Activated B cell treated with CpG ODN at 0.5 μM for 24 hours (primary cell): ENCODE data around the gene SHD. TPM values are rescaled to one million over a fixed set of nuclear protein-coding genes. Genes with fewer than 3 reads are reported as not detected.
"Not testable (repeated sequence)": the region's sequence is repeated elsewhere in the genome, so short reads cannot be mapped to it uniquely, and the experiment has no call there.

Experiments
- ATAC-seq: fragments of 200-7000 bp; cut with Tn5 transposase; one replicate; pipeline ENCODE4 v1.10.0; 2021; ENCODE audit warnings: low read depth, mild to moderate bottlenecking, moderate library complexity
- CTCF ChIA-PET: fragments of 350-600 bp; sonication (Branson Sonifier 250); formaldehyde crosslinking; loops from one replicate; lab custom pipeline; 2021; ENCODE audit warnings: antibody characterized with exemption; lab: Charles Lee
- POLR2A ChIA-PET: fragments of 350-600 bp; sonication (Branson Sonifier 250); formaldehyde crosslinking; loops from one replicate; lab custom pipeline; 2021; ENCODE audit warnings: antibody characterized with exemption; lab: Charles Lee
- DNase-seq: peaks from one replicate; pipeline ENCODE4 v3.0.0; 2022
- H3K27ac Mint-ChIP-seq: one replicate; pipeline ENCODE4 v1.8.0; 2020; ENCODE audit warnings: mixed read lengths
- H3K27me3 Mint-ChIP-seq: one replicate; pipeline ENCODE4 v1.8.0; 2021; ENCODE audit warnings: mixed read lengths
- H3K36me3 Mint-ChIP-seq: one replicate; pipeline ENCODE4 v1.8.0; 2021; ENCODE audit warnings: low read depth, mixed read lengths
- H3K4me1 Mint-ChIP-seq: one replicate; pipeline ENCODE4 v1.8.0; 2021; ENCODE audit warnings: mixed read lengths
- H3K4me3 Mint-ChIP-seq: one replicate; pipeline ENCODE4 v1.8.0; 2020; ENCODE audit warnings: mild to moderate bottlenecking, mixed read lengths
- H3K9me3 Mint-ChIP-seq: one replicate; pipeline ENCODE4 v1.8.0; 2020; ENCODE audit warnings: mixed read lengths
- intact Hi-C: fragments of 100-400 bp; cut with micrococcal nuclease; formaldehyde crosslinking; loops from one replicate; pipeline ENCODE4 v1.15.1; 2024
- total RNA-seq: library from RNA; stranded (reverse); gene quantifications from 2 replicates; pipeline ENCODE4 v1.2.3, GENCODE V29; 2022
- TF ChIP-seq, protein P1 (sequence below): fragments of 200-600 bp; IDR thresholded peaks from one replicate; pipeline ENCODE4 v1.8.0; 2022; ENCODE audit warnings: antibody characterized with exemption, mild to moderate bottlenecking

SHD gene
- total RNA-seq, result not detected in 2 replicates

GRCh38 chr19:4278419-4279266 lies at the start of gene SHD:
Gene SHD (plus strand): TSS chr19:4279266. CDS start chr19:4280064, 798 bp downstream.
- H3K9me3 Mint-ChIP-seq, result no peaks in the 10 kb centered on the region
- peaks cover 31% of the 10 kb centered on the region for H3K27me3 Mint-ChIP-seq
- intact Hi-C loops, result no loop called here
- no peak within 1 kb of the TSS for H3K27ac Mint-ChIP-seq
- DNase-seq (no peak), ATAC-seq (no peak)
- no peaks in the 10 kb centered on the region for H3K36me3 Mint-ChIP-seq
- TF ChIP-seq, protein P1, sequence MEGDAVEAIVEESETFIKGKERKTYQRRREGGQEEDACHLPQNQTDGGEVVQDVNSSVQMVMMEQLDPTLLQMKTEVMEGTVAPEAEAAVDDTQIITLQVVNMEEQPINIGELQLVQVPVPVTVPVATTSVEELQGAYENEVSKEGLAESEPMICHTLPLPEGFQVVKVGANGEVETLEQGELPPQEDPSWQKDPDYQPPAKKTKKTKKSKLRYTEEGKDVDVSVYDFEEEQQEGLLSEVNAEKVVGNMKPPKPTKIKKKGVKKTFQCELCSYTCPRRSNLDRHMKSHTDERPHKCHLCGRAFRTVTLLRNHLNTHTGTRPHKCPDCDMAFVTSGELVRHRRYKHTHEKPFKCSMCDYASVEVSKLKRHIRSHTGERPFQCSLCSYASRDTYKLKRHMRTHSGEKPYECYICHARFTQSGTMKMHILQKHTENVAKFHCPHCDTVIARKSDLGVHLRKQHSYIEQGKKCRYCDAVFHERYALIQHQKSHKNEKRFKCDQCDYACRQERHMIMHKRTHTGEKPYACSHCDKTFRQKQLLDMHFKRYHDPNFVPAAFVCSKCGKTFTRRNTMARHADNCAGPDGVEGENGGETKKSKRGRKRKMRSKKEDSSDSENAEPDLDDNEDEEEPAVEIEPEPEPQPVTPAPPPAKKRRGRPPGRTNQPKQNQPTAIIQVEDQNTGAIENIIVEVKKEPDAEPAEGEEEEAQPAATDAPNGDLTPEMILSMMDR, result no peak
- peaks cover 4% of the 10 kb centered on the region for H3K4me1 Mint-ChIP-seq
- POLR2A ChIA-PET, result interaction anchor here (0.7 kb wide), 1 partner anchor 11 kb away, joined by 3 read pairs; no protein-coding TSS in a partner anchor
- peak within 1 kb of the TSS; percentile 32 for H3K4me3 Mint-ChIP-seq
- CTCF ChIA-PET, result interaction anchor here (1.7 kb wide), 1 partner anchor 12 kb away, joined by 7 read pairs; no protein-coding TSS in a partner anchor

GRCh38 chr19:4230237-4230636 lies 48.8 kb upstream of the SHD start:
- DNase-seq, H3K4me3 Mint-ChIP-seq, H3K27me3 Mint-ChIP-seq, H3K27ac Mint-ChIP-seq, H3K9me3 Mint-ChIP-seq, intact Hi-C loops, ATAC-seq: not testable (repeated sequence)
- CTCF ChIA-PET, result interaction anchor here (1.1 to 2.0 kb wide), 5 partner anchors 11 to 90 kb away, joined by 3 to 8 read pairs (median 3); no protein-coding TSS in a partner anchor
- peaks cover 27% of the 10 kb centered on the region for H3K36me3 Mint-ChIP-seq
- POLR2A ChIA-PET, result interaction anchor here (0.7 to 4.7 kb wide), 7 partner anchors 10 to 241 kb away, joined by 3 to 60 read pairs (median 5); partner anchors contain the start of genes HDGFL2 and YJU2
- H3K4me1 Mint-ChIP-seq, result peaks cover 24% of the 10 kb centered on the region

GRCh38 chr19:4231521-4231920 lies 47.5 kb upstream of the SHD start:
- H3K9me3 Mint-ChIP-seq, result not testable (repeated sequence)

DNA sequence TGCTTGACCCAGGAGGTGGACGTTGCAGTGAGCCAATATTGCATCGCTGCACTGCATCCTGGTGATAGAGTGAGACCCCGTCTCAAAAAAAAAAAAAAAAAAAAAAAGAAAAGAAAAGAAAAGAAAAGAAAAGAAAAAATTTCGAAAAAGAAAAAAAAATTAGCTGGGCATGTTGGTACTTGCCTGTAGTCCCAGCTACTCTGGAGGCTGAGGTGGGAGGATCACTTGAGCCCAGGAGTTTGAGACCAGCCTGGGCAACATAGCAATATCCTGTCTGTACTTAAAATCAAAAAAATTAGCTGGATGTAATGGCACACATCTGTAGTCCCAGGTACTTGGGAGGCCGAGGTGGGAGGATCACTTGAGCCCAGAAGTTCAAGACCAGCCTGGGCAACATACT lies 46.9 kb upstream of the SHD start:
- H3K4me1 Mint-ChIP-seq, result peaks cover 16% of the 10 kb centered on the region
- H3K27me3 Mint-ChIP-seq, H3K9me3 Mint-ChIP-seq, intact Hi-C loops, H3K4me3 Mint-ChIP-seq, ATAC-seq, DNase-seq, H3K27ac Mint-ChIP-seq: not testable (repeated sequence)
- ChIA-PET POLR2A (interaction anchor here (0.6 to 4.7 kb wide), 8 partner anchors 11 to 1135 kb away, joined by 3 to 60 read pairs (median 5); partner anchors contain the start of genes EEF2 and YJU2), CTCF (interaction anchor here (2.1 kb wide), 1 partner anchor 12 kb away, joined by 8 read pairs; no protein-coding TSS in a partner anchor)
- H3K36me3 Mint-ChIP-seq, result peaks cover 38% of the 10 kb centered on the region

More at GRCh38 chr19:4231521-4231920, 47.5 kb upstream of the SHD start:
- H3K4me3 Mint-ChIP-seq, H3K27ac Mint-ChIP-seq, CTCF ChIA-PET, H3K27me3 Mint-ChIP-seq, DNase-seq, intact Hi-C loops, ATAC-seq: not testable (repeated sequence)
- H3K4me1 Mint-ChIP-seq, result peaks cover 17% of the 10 kb centered on the region
- peaks cover 32% of the 10 kb centered on the region for H3K36me3 Mint-ChIP-seq
- POLR2A ChIA-PET, result interaction anchor here (0.6 to 4.7 kb wide), 6 partner anchors 12 to 1135 kb away, joined by 4 to 60 read pairs (median 5); partner anchors contain the start of genes EEF2 and YJU2

DNA sequence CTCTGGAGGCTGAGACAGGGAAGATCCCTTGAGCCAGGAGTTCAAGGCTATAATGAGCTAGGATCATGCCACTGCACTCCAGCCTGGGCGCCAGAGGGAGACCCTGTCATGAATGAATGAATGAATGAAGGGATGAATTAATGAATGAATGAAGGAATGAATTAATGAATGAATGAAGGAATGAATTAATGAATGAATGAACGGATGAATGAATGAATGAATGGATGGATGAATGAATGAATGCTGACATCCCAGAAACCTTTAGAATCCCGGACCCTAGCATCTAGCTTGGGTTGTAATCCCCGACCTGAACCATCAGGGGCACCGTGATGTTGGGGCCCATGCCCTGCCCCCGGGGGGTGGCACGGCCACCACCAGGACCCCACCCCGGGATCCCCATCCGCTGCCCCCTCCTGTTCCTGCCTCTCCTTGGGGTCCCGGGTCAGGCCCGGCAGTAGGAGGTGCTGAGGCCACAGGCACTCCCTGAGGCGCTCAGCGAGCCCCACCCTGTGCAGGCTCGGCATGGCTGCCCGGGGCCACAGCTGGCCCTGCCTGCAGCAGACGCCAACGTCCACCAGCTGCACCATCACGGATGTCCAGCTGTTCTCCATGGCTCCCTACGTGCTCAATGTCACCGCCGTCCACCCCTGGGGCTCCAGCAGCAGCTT lies 46.3 kb upstream of the SHD start:
- ATAC-seq (no peak), DNase-seq (no peak)
- ChIA-PET POLR2A (interaction anchor here (0.6 to 4.7 kb wide), 5 partner anchors 14 to 731 kb away, joined by 3 to 60 read pairs (median 4); partner anchors contain the start of genes EEF2 and YJU2), CTCF (interaction anchor here (1.7 to 2.1 kb wide), 2 partner anchors 11 to 15 kb away, joined by 4 to 8 read pairs; partner anchors contain the start of gene YJU2)
- TF ChIP-seq, protein P1, result no peak
- H3K9me3 Mint-ChIP-seq, result no peaks in the 10 kb centered on the region
- H3K4me3 Mint-ChIP-seq, result no peak overlapping the region
- H3K4me1 Mint-ChIP-seq, result peaks cover 16% of the 10 kb centered on the region
- no peak overlapping the region for H3K27ac Mint-ChIP-seq
- H3K27me3 Mint-ChIP-seq, result no peaks in the 10 kb centered on the region
- intact Hi-C loops, result loop anchor here (1.0 kb wide), 1 partner anchor 120 kb away; no protein-coding TSS in a partner anchor
- H3K36me3 Mint-ChIP-seq, result peaks cover 43% of the 10 kb centered on the region
